ENCODE data around the gene PREB.

DNA sequence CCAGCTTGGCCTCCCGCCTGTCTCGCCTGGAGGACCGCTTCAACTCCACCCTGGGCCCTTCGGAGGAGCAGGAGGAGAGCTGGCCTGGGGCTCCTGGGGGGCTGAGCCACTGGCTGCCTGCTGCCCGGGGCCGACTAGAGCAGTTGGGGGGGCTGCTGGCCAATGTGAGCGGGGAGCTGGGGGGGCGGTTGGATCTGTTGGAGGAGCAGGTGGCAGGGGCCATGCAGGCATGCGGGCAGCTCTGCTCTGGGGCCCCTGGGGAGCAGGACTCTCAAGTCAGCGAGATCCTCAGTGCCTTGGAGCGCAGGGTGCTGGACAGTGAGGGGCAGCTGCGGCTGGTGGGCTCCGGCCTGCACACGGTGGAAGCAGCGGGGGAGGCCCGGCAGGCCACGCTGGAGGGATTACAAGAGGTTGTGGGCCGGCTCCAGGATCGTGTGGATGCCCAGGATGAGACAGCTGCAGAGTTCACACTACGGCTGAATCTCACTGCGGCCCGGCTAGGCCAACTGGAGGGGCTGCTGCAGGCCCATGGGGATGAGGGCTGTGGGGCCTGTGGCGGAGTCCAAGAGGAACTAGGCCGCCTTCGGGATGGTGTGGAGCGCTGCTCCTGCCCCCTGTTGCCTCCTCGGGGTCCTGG, 51.5 kb downstream of the PREB start:
- no peak for TF ChIP-seq EZH2 (IDR thresholded peaks at IDR 0.05; ENCODE audit: low read depth)
- TF ChIP-seq, protein P1, sequence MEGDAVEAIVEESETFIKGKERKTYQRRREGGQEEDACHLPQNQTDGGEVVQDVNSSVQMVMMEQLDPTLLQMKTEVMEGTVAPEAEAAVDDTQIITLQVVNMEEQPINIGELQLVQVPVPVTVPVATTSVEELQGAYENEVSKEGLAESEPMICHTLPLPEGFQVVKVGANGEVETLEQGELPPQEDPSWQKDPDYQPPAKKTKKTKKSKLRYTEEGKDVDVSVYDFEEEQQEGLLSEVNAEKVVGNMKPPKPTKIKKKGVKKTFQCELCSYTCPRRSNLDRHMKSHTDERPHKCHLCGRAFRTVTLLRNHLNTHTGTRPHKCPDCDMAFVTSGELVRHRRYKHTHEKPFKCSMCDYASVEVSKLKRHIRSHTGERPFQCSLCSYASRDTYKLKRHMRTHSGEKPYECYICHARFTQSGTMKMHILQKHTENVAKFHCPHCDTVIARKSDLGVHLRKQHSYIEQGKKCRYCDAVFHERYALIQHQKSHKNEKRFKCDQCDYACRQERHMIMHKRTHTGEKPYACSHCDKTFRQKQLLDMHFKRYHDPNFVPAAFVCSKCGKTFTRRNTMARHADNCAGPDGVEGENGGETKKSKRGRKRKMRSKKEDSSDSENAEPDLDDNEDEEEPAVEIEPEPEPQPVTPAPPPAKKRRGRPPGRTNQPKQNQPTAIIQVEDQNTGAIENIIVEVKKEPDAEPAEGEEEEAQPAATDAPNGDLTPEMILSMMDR (conservative IDR thresholded peaks at IDR 0.05): no peak
